ENCODE results near the gene SLC30A2.

The SLC30A2 gene

DNA sequence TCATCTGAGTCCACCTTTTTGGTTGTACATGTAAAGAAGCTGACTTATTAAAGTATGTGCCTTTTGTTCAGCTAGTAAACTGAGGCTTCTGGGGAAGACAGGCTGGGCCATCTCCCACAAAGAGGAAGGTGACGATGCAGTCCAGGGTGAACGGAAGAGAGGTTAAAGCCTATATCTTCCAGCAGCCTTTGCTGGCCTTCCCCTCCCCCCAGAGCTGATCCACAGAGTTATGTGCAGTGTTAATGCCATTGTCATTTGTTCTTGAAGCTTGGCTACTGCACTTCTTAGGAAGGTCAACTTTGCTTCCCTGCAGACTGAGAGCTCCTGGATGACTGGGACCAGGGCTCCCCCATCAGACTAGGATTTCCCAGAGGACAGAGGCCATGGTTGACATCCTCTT is 2.2 kb downstream of the SLC30A2 start:
- no peak overlapping the region for H3K4me3 ChIP-seq (ENCODE audit: low read depth, low read length)
- no peak for DNase-seq (ENCODE audit: low read depth)
- TF ChIP-seq, protein P1, sequence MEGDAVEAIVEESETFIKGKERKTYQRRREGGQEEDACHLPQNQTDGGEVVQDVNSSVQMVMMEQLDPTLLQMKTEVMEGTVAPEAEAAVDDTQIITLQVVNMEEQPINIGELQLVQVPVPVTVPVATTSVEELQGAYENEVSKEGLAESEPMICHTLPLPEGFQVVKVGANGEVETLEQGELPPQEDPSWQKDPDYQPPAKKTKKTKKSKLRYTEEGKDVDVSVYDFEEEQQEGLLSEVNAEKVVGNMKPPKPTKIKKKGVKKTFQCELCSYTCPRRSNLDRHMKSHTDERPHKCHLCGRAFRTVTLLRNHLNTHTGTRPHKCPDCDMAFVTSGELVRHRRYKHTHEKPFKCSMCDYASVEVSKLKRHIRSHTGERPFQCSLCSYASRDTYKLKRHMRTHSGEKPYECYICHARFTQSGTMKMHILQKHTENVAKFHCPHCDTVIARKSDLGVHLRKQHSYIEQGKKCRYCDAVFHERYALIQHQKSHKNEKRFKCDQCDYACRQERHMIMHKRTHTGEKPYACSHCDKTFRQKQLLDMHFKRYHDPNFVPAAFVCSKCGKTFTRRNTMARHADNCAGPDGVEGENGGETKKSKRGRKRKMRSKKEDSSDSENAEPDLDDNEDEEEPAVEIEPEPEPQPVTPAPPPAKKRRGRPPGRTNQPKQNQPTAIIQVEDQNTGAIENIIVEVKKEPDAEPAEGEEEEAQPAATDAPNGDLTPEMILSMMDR (IDR thresholded peaks at IDR 0.05; ENCODE audit: insufficient read depth, low read depth, low read length, missing control alignments), result no peak

GRCh38 chr1:26041978-26042377 is 3.9 kb downstream of the SLC30A2 start:
- no peak overlapping the region for H3K4me3 ChIP-seq (ENCODE audit: low read depth, low read length)
- DNase-seq (ENCODE audit: low read depth), result no peak
- TF ChIP-seq, protein P1 (IDR thresholded peaks at IDR 0.05; ENCODE audit: insufficient read depth, low read depth, low read length, missing control alignments), result no peak

GRCh38 chr1:26041401-26041800 is 4.5 kb downstream of the SLC30A2 start:
- no peak overlapping the region for H3K4me3 ChIP-seq (ENCODE audit: low read depth, low read length)
- DNase-seq (ENCODE audit: low read depth), result no peak

DNA sequence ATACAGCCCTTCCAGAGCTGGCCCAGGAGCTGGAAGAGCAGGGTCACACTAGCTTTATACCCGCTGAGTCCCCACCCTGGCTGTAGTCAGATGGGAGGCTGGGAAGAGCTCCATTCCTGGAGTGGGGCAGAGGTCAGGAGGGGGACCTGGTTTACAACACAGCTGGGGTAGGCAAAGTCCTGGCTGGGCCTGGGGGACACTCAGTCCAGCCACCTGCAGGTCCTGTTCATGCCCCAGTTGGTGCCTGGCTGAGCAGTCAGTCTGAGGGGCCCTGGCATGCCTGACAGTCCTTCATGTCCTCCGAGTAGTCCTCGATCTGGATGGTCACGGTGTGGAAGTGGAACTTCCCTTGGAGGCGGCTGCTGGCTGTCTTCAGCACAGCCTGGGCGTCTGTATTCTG is 7.0 kb downstream of the SLC30A2 start:
- DNase-seq (ENCODE audit: low read depth), result no peak
- TF ChIP-seq, protein P1 (IDR thresholded peaks at IDR 0.05; ENCODE audit: insufficient read depth, low read depth, low read length, missing control alignments), result no peak
- H3K4me3 ChIP-seq (ENCODE audit: low read depth, low read length), result no peak overlapping the region

More at GRCh38 chr1:26041401-26041800, 4.5 kb downstream of the SLC30A2 start:
- TF ChIP-seq, protein P1 (IDR thresholded peaks at IDR 0.05; ENCODE audit: insufficient read depth, low read depth, low read length, missing control alignments), result no peak

DNA sequence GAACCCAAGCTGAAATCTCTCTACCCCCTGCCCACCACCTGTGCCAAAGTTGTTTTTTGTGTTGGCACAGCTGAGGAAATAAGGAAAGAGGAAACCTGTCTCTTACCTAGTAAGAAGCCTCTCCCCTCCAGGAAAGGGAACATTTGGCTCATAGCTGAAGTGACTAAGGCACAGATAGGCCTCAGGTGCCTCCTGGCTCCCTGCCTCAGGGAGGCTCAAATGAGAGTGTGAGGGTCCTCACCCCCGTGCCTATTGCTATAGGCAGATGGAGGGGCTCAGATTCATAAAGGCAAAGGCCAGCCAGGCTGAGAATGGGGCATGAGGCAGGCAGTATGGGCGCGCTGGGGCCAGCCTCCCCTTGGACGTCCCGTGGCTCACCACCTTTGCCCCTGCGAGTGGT is 7.4 kb downstream of the SLC30A2 start:
- H3K4me3 ChIP-seq (ENCODE audit: low read depth, low read length), result no peak overlapping the region
- TF ChIP-seq, protein P1 (IDR thresholded peaks at IDR 0.05; ENCODE audit: insufficient read depth, low read depth, low read length, missing control alignments), result no peak
- DNase-seq (ENCODE audit: low read depth), result no peak

- TF ChIP-seq, protein P1 (IDR thresholded peaks at IDR 0.05; ENCODE audit: insufficient read depth, low read depth, low read length, missing control alignments), result no peak
- DNase-seq (ENCODE audit: low read depth), result no peak
- H3K4me3 ChIP-seq (ENCODE audit: low read depth, low read length), result no peak overlapping the region
Measured at GRCh38 chr1:26037904-26038303, 8.0 kb downstream of the SLC30A2 start.

- H3K4me3 ChIP-seq (ENCODE audit: low read depth, low read length), result no peak overlapping the region
- TF ChIP-seq, protein P1 (IDR thresholded peaks at IDR 0.05; ENCODE audit: insufficient read depth, low read depth, low read length, missing control alignments), result no peak
- DNase-seq (ENCODE audit: low read depth), result no peak
Measured at GRCh38 chr1:26036756-26037281, 9.1 kb downstream of the SLC30A2 start.
